ENCODE measurements around the gene TRAF1. TPM values are rescaled to one million over a fixed set of nuclear protein-coding genes. Genes with fewer than 3 reads are reported as not detected.
"Not testable (repeated sequence)": the region's sequence is repeated elsewhere in the genome, so short reads cannot be mapped to it uniquely, and the experiment has no call there.

Gene TRAF1, protein sequence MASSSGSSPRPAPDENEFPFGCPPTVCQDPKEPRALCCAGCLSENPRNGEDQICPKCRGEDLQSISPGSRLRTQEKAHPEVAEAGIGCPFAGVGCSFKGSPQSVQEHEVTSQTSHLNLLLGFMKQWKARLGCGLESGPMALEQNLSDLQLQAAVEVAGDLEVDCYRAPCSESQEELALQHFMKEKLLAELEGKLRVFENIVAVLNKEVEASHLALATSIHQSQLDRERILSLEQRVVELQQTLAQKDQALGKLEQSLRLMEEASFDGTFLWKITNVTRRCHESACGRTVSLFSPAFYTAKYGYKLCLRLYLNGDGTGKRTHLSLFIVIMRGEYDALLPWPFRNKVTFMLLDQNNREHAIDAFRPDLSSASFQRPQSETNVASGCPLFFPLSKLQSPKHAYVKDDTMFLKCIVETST
- 4.3 TPM for polyA plus RNA-seq (ENCODE audit: insufficient read length)

DNA sequence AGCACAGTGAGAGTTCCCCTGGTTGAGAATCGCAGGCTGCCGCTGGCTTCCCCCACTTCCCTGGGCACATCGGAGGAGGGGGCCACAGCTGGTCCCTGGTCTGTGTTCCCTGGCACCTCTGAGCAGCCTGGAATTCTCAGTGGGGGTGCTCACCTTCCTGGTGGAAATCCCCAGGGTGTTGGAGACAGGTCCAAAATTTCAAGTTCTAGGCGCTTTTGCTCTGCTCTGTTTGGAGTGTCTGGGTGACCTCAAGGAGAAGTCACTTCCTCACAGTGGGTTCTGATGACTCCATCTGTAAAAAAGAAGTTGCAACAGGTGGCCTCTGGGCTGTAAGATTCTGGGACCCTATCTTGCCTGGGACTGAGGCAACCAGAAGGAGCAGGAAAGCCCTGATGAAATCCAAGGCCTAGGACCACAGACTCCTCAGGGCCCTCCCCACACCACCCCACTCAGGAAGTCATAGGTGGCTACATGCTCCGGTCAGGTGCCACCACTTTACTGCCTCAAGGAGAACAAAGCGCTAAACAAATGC, at the start of gene TRAF1:
Gene TRAF1 (minus strand): TSS at position 400 of the 532 bp plus-strand sequence. CDS start 721 bp downstream, outside the sequence.
- no peak for DNase-seq (ENCODE audit: low read depth)

DNA sequence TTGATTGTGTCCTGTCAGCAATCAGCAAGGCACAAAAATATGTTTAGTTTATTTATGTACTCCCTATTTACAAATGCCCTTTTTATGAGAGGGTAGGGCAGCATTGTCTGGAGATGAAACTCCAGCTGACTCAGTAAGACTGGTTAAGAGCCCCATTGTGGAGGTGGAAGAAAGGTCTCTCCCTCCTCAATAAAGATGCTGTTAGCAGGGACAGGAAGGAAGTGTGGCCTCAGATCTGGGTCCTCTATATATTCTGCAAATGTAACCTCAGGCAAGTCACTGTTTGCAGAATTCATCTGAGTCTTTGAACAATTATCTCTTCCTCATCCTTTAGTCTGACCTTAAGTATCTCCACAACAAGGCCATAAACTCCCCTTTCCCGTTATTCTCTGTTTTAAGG, 48.3 kb upstream of the TRAF1 start:
- no peak for DNase-seq (ENCODE audit: low read depth)

DNA sequence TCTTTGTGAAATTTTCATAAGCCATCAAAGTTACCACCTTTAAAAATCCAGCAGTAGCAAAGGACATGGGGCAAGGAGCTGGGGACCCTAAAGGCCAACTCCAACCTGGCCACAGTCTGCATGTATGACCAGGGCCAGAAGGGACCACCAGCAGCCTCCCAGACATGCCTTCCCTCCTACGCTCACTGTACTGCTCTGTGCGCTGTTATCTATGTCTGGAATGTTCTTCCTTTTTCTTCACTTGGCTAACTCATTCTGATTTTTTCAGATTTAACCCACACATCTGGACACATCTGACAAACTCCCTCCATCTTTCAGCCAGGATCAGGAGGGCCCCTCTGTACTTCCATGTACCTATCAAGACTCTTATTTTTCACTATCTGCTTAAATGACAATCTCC, 47.6 kb upstream of the TRAF1 start:
- no peak for DNase-seq (ENCODE audit: low read depth)

DNA sequence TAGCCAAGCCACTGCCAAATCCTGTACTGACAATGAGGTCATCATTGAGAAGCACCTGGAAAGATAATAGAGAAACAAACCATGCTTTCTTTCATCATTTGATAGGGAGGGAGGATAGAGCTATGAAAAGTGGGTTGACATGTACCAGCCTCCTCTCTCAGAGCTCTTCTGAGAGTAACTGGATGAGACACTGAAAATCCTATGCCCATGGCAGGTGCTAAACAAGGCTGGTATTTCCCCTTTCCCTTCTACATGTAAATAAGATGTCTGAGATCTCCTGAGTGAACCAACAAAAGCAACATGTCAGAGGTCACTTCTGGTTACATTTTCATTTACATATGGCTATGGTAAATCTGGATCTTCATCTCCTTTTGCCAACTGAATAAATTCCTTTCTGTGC, 45.3 kb upstream of the TRAF1 start:
- DNase-seq (ENCODE audit: low read depth): no peak

DNA sequence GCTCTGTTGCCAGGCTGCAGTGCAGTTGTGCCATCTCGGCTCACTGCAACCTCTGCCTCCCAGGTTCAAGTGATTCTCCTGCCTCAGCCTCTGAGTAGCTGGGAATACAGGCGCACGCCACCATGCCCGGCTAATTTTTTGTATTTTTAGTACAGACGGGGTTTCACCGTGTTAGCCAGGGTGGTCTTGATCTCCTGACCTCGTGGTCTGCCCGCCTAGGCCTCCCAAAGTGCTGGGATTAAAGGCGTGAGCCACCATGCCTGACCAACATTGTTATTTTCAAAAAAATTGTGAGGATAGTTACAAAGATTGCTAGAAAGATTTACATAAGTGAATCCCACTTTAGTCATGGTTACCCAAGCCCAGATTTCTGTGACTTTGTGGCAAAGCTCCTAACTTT, 44.9 kb upstream of the TRAF1 start:
- DNase-seq (ENCODE audit: low read depth): not testable (repeated sequence)

DNA sequence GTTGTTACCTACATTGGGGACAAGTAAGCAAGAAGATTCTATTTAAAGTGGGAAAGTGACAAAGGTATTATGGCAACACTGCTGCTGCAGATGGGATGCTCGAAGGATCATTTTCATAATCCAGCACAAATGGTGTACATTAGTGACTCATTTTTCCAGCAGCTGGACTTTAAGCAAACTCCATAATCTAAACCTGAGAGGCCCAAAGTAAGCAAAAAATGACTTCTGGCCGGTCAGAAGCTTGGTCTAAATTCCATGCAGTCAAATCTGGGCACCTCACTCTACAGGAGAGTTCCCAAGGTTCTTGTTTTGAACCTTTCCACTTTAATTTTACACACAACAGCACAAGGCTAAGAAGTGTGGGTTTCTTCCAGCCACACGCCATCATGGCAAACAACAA, 43.6 kb upstream of the TRAF1 start:
- DNase-seq (ENCODE audit: low read depth): peak; percentile 35

DNA sequence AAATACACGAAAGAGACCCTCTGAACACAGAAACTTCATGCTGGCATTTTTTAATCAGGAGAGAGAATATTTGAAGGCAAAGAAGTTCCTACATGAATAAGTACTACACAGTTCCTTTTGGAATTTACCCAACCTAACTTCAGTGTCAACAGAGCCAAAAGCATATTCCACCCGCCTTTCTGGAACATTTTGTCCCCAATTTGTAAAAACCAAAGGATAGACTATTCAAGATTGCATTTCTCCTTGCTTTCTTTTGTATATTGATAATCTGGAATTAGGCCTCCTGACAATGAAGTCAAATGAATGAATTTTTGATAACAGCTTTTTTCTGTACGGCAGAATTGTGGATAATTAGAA, 39.4 kb upstream of the TRAF1 start:
- peak; percentile 32 for DNase-seq (ENCODE audit: low read depth)

DNA sequence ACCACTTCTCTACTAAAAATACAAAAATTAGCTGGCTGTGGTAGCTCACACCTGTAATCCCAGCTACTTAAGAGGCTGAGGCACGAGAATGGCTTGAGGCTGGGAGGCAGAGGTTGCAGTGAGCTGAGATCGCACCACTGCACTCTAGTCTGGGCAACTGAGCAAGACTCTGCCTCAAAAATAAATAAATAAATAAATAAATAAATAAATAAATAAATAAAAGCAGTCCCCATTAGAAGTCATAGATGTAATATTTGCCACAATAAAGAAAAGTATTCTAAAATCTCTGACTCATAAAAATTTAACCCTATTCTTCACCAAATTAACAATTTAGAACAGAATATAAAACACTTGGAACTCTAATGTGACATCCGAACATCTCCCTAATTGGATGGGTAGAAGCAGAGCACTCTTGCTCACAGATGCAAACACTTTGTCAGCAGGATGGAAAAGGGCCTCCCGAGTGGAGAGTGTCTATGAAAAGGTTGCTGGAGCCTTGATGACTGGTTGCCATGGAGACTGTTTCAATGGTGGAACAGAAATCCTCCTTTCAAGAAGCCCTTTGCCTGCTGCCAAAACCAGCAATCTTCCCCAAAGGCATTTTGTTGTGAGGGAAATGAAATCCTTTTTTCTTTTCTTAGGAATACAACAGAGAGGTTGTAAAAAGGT, 38.9 kb upstream of the TRAF1 start:
- peak; percentile 75 for DNase-seq (ENCODE audit: low read depth)

DNA sequence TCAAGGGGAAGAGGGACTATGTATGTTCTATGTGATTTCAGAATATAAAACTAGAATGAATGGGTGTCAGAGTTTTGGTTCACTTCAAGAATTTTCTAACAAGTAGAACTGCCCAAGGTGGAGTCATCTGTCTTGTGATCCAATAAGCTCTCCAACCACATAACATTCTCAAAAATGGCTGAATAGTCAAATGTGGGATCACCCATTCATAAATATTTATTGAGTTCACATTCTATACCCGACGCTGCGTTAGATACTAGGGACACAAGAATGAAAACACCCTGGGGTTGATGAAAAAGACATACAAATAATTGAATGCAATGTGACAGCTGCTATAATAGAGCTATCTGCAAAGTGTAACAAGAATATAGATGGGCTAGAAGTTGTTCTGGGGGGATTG, 35.3 kb upstream of the TRAF1 start:
- no peak for DNase-seq (ENCODE audit: low read depth)

DNA sequence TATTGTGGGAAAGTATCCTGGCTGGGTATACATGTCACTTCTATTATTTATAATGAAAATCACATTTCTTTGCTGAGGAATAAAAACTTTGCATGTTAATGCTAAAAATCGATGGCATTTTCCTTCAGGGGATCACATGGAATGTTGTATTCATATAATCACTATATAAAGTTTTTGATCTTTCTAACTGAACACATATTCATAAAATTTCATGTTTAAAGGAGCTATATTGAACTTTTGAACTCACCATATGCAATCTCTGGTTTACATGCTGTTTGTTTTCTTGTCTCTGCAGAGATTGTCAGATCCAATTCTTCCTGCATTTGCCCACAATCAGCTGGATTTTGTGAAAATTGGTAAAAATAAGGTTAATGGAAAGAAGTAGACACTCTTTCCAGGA, 33.4 kb upstream of the TRAF1 start:
- no peak for DNase-seq (ENCODE audit: low read depth)

DNA sequence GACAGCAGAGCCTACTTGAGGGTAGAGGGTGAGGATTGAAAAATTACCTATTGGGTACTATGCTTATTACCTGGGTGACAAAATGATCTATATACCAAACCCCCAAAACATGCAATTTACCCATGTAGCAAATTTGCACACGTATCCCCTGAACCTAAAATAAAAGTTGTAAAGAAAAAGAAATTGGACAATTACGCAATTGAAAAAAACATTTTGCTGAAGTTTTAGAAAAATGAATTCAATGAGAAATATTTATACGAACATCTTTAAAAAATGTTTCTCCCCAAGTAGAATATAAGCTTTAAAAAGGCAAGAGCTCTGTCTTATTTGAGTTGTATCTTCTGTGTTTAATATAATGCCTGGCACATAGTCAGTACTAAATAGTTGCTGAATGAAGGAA, 30.3 kb upstream of the TRAF1 start:
- DNase-seq (ENCODE audit: low read depth): no peak

DNA sequence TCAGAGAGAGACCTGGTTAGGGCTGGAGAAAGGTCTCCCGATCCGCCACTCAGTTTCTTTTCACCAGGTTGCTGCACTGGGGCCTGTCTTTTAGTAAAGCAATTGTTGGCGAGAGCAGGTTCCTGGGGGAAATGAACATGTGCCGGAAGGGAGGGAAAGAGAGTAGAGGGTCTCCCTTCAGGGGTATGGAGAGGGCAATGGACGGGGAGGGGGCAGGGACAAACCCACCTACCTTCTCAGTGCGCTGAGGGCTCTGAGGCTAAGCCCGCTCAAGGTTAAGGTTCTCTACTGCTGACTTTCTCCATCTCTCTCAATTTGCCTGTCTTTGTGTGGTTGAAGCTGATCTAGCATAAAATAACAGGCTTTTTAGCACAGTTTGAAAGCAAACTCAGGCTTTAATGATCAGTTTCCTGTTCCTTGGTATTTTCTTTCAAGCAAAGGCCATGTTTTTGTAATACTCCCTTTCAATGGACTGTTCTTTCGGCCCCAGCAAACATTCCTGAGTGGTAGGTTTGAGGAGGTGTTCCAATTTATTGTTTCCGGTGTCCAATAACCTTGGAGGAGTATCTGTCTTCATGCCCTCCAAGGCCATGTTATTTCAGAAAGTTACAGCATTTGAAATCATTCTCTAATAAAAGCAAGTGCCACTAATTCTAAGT, 25.5 kb upstream of the TRAF1 start:
- DNase-seq (ENCODE audit: low read depth): no peak

DNA sequence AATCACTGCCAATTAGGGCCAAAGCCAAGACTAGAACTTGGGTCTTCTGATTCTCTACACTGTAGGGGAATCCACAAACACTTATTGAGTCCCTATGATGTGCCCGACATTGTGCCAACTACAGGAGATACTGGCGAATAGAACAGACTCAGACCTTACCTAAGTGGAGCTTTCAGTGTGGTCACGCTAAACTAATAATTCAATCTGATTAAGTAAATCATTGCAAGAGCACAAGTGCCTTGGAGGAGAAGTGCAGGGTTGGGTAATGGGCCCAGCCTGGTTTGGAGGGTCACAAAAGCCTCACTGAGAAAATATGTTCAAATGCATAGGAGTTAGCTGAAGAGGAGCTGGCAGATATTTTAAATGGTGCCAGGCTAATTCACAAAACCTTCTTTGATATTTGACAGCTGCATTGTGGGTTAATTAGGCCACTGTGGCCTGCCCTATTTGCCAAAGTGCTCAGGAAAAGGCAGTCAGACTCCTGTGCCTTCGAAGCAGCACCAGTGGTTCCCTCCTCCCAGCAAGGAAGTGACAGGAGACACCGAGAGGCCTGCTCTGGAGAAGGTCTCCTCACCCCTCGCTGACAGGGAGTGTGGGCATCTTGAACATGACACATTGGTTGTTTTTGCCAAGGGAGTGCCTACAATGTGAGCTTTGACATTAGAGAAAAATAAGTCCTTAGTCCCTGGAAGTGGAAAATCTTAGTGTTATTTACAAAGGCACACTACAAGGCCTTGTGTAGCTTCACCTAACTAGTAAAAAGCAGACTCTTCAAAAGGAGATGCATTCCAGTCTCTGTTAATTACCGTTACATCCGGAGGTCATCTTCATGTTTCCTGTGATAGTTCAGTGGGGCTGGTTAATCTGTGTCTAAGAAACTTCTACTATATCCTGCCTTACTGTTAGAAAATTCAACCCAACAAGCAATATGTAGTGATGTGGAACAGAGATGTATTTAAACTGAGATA, 24.1 kb upstream of the TRAF1 start:
- DNase-seq (ENCODE audit: low read depth): no peak

DNA sequence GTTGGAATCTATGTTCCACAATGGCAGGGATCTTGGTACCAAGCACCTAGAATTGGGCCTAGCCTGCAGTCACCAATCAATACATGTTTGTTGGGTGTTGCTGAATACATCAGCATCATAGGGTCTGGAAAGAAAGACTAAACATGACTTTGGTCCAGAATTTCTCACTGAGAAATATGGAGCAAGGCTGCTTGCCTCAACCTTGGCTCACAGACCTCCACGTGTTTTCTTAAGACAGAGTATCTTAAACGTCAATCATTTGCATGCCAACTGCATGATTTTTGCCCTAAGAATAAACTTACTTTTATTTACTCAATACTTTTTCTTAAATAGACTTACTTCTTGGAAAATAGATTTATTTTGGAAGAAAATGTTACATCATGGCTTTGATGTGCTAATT, 22.7 kb upstream of the TRAF1 start:
- DNase-seq (ENCODE audit: low read depth): no peak

DNA sequence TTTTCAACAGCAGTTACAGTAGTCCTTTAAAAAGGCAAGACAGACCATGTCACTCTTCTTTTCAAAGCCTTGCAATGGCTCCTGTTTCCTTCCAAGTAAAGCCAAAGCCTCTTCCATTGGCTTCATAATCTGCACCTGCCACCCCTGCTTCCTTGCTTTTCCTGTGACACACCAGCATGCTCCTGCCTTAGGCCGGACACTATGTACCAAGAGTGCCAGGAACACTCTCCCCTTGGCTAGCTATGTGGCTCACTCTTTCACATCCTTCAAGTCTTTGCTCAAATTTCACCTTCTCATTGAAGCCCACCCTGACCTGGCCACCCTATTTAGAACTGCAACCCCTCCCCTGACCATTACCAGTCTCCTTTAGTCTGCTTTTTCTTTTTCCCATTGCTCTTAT, 22.2 kb upstream of the TRAF1 start:
- DNase-seq (ENCODE audit: low read depth): no peak

DNA sequence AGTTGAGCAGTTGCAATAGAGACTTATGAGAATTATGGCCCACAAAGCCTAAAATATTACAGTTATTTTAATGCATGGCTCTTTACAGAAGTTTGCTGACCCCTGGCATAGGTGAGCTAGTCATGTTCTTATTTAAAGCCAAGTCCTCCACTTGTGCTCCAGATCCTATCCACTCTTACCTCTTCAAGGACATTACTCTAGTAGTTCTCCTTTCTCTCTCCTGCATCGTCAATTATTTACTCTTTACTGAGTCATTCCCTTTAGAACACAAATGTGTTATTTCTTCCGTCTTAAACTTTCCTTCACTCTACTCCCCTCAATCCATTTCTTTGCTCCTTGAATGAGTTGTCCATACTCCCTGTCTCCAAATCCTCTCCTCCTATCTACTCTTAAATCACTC, 20.6 kb upstream of the TRAF1 start:
- no peak for DNase-seq (ENCODE audit: low read depth)

DNA sequence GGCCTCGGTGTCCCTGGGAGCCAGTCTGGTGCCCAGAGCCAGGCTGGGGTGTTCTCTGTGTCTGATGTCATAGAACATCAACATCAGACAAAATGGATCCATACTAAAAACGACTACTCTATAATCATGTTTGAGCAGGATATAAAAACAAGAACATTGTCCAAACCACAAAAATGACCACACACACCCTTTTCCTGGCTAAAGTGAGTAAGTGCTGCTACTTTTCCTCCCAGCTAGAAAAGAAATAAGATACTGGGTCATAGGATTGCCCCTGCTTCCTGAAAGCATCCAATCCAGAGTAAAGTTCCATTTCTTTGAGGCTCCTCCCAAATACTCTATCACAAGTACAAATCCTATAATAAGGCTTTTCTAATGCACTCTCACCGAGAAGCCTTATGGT, 19.7 kb upstream of the TRAF1 start:
- no peak for DNase-seq (ENCODE audit: low read depth)

DNA sequence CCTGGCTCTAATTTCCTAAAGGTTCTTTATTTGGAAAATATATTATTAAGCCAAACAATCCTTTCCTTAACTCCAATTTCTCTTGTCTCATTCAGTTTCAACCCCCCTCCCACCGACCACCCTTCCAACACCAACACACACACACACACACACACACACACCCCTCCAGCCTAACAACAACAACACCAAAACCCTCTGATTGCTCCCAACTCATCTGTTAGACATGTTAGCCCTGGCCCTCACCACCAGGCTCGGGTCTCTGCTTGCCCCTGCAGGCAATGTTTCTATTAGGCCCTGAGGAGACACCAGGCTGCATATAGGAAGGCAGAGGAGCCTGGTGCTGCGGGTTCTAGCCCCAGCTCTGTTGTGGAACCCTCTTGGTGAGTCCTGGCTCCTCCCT, 18.4 kb upstream of the TRAF1 start:
- no peak for DNase-seq (ENCODE audit: low read depth)

DNA sequence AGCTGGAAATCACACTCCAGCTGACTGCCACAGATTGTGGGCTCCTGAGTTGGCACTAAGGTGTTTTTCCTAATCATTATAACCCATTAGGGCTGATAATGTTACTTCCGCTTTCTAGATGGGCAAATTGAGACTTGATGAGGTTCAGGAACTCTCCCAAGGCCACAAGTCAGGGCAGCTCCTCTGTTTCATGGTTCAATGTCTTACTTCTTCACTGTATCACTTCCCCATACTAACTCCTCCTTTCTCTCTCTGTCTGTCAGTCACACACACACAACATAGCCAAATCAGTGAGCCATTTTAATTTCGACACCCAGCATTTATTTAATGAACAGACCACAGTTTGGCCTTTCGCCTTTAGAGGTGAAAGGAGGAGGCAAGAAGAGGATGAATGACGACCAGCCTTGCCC, 17.8 kb upstream of the TRAF1 start:
- DNase-seq (ENCODE audit: low read depth): no peak

DNA sequence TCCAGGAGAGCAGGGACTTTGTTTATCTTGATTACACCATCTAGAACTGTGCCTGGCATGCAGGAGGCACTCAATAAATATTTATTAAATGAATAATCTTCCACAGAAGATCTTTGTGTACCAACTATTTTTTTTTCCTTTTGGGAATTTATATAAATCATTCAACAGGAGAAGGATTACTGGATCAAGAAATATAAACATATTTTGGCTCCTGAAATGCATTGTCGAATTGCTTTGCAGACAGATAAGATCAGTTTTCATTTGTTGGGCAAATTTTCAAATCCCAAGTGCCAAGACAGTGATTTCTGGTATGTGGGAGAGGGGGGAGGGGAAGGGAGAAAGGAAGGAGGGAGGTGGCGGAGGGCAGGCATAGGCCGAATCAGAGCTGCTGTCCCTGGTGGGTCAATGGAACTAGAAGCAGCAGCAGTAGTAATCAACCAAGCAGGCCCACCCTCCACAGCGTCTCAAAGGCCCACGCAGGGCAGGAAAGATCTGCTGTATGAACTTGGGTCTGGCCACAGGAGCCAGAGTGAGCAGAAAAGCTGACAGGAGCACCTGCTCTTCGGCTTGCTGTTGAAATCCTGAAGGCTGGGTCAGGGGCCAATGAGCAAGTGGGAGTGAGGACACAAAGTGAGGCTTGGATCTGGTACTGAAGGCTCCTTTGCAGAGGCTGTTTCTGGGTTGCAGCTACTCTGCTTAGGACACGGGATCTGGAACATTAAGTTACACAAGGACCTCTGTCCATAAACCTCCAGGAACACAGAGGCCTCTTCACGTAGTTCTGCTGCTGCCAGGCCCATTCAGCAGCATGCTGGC, 15.8 kb upstream of the TRAF1 start:
- no peak for DNase-seq (ENCODE audit: low read depth)
